Measurements from ENCODE around the gene TACR2.

Gene TACR2

GRCh38 chr10:69449841-69450240 is 33.1 kb upstream of the TACR2 start:
- peak; percentile 43 for DNase-seq

GRCh38 chr10:69446650-69447151 is 30.0 kb upstream of the TACR2 start:
- DNase-seq = no peak

GRCh38 chr10:69446229-69446628 is 29.5 kb upstream of the TACR2 start:
- DNase-seq = no peak

GRCh38 chr10:69445041-69445440 is 28.3 kb upstream of the TACR2 start:
- no peak for DNase-seq

- no peak for DNase-seq
These were observed 26.6 kb upstream of the TACR2 start for GRCh38 chr10:69443354-69443753.

- DNase-seq = no peak
These were observed 23.2 kb upstream of the TACR2 start for GRCh38 chr10:69439813-69440506.

GRCh38 chr10:69439350-69439739 is 22.6 kb upstream of the TACR2 start:
- no peak for DNase-seq

GRCh38 chr10:69438536-69439349 is 22.0 kb upstream of the TACR2 start:
- no peak for DNase-seq

GRCh38 chr10:69437321-69438259 is 20.9 kb upstream of the TACR2 start:
- DNase-seq = no peak

GRCh38 chr10:69435966-69436520 is 19.3 kb upstream of the TACR2 start:
- DNase-seq = no peak

- DNase-seq = no peak
These were observed 18.2 kb upstream of the TACR2 start for GRCh38 chr10:69434926-69435325.

- DNase-seq = no peak
These were observed 17.5 kb upstream of the TACR2 start for GRCh38 chr10:69434169-69434568.

- no peak for DNase-seq
These were observed 11.4 kb upstream of the TACR2 start for GRCh38 chr10:69428165-69428564.

GRCh38 chr10:69426376-69426727 is 9.6 kb upstream of the TACR2 start:
- DNase-seq = no peak

- DNase-seq = peak; percentile 44
These were observed 9.0 kb upstream of the TACR2 start for GRCh38 chr10:69425511-69426298.

- no peak for DNase-seq
These were observed 8.3 kb upstream of the TACR2 start for GRCh38 chr10:69425041-69425440.

GRCh38 chr10:69422676-69423075 is 6.0 kb upstream of the TACR2 start:
- DNase-seq = no peak

GRCh38 chr10:69421611-69422308 is 5.0 kb upstream of the TACR2 start:
- no peak for DNase-seq

- DNase-seq = no peak
These were observed 3.0 kb upstream of the TACR2 start for GRCh38 chr10:69419744-69420126.

- no peak for DNase-seq
These were observed 2.5 kb upstream of the TACR2 start for GRCh38 chr10:69419096-69419743.

Data from activated CD4-positive, alpha-beta T cell treated with anti-CD3 and anti-CD28 coated beads, Interleukin-2, amount 50 U/mL, for 1 hour (primary cell).